Activated CD8-positive, alpha-beta memory T cell treated with anti-CD3 and anti-CD28 coated beads for 36 hours (primary cell): ENCODE measurements around the gene RPL13A. TPM values are rescaled to one million over a fixed set of nuclear protein-coding genes. Genes with fewer than 3 reads are reported as not detected.

Experiments
- CTCF ChIA-PET: fragments of 350-600 bp; sonication (Branson Sonifier 250); formaldehyde crosslinking; loops from one replicate; lab custom pipeline; 2021; ENCODE audit warnings: antibody characterized with exemption; lab: Charles Lee
- POLR2A ChIA-PET: fragments of 350-600 bp; sonication (Branson Sonifier 250); formaldehyde crosslinking; loops from one replicate; lab custom pipeline; 2021; ENCODE audit warnings: antibody characterized with exemption; lab: Charles Lee
- total RNA-seq, 2 experiments: library from RNA; stranded (reverse); gene quantifications; one replicate each; pipeline ENCODE4 v1.2.3, GENCODE V29; 2021

RPL13A gene
- total RNA-seq, 2 experiments from 2014 or later = 3,587 to 3,700 TPM

- POLR2A ChIA-PET = interaction anchor here (0.6 to 1.1 kb wide), 3 partner anchors 19 to 109 kb away, joined by 3 to 6 read pairs (median 4); no protein-coding TSS in a partner anchor
- CTCF ChIA-PET = interaction anchor here (0.7 to 5.6 kb wide), 14 partner anchors 8 to 726 kb away, joined by 3 to 36 read pairs (median 4); partner anchors contain the start of genes ALDH16A1, PIH1D1 and RPL13A
Measured at GRCh38 chr19:49470615-49470978, 16.8 kb upstream of the RPL13A start.

- POLR2A ChIA-PET = interaction anchor here (0.7 to 2.1 kb wide), 3 partner anchors 16 to 20 kb away, joined by 3 to 7 read pairs (median 4); no protein-coding TSS in a partner anchor
- CTCF ChIA-PET = interaction anchor here (0.7 to 5.6 kb wide), 14 partner anchors 11 to 208 kb away, joined by 3 to 36 read pairs (median 4); partner anchors contain the start of genes ALDH16A1, PIH1D1 and SLC17A7
Measured at GRCh38 chr19:49472936-49473335, 14.5 kb upstream of the RPL13A start.

GRCh38 chr19:49473501-49473867 is 13.9 kb upstream of the RPL13A start:
- ChIA-PET CTCF (interaction anchor here (0.5 to 5.6 kb wide), 21 partner anchors 9 to 208 kb away, joined by 3 to 36 read pairs (median 4); partner anchors contain the start of genes ALDH16A1, PIH1D1, RPS11 and SLC17A7), POLR2A (interaction anchor here (0.6 to 2.1 kb wide), 7 partner anchors 14 to 121 kb away, joined by 3 to 7 read pairs (median 5); partner anchors contain the start of genes ALDH16A1 and RPL13A)

GRCh38 chr19:49473868-49474541 is 13.4 kb upstream of the RPL13A start, which contains the start of gene FLT3LG:
TSS of gene FLT3LG (plus strand) at chr19:49474215. CDS start at chr19:49474640, 425 bp downstream.
- ChIA-PET CTCF (interaction anchor here (0.5 to 5.6 kb wide), 21 partner anchors 9 to 207 kb away, joined by 3 to 36 read pairs (median 4); partner anchors contain the start of genes ALDH16A1, PIH1D1, RPS11 and SLC17A7), POLR2A (interaction anchor here (0.6 to 2.1 kb wide), 7 partner anchors 14 to 132 kb away, joined by 3 to 7 read pairs (median 5); partner anchors contain the start of genes ALDH16A1 and RPL13A)

GRCh38 chr19:49474542-49474924 is 12.9 kb upstream of the RPL13A start:
- ChIA-PET POLR2A (interaction anchor here (0.6 to 1.2 kb wide), 3 partner anchors 14 to 133 kb away, joined by 3 to 5 read pairs (median 4); partner anchors contain the start of gene ALDH16A1), CTCF (interaction anchor here (1.1 to 2.3 kb wide), 5 partner anchors 11 to 38 kb away, joined by 3 to 12 read pairs (median 7); partner anchors contain the start of genes ALDH16A1, RPS11 and SLC17A7)

GRCh38 chr19:49475191-49475917 is 12.1 kb upstream of the RPL13A start:
- POLR2A ChIA-PET = interaction anchor here (0.6 to 1.1 kb wide), 4 partner anchors 14 to 20 kb away, joined by 3 to 4 read pairs (median 4); partner anchors contain the start of gene RPS11

GRCh38 chr19:49475995-49476880 is 11.2 kb upstream of the RPL13A start:
- CTCF ChIA-PET = interaction anchor here (0.6 to 2.3 kb wide), 15 partner anchors 9 to 200 kb away, joined by 3 to 13 read pairs (median 5); partner anchors contain the start of genes ALDH16A1, PIH1D1, RPL13A and RPS11

More at GRCh38 chr19:49475191-49475917, 12.1 kb upstream of the RPL13A start:
- CTCF ChIA-PET = interaction anchor here (0.6 to 2.3 kb wide), 12 partner anchors 10 to 201 kb away, joined by 3 to 13 read pairs (median 5); partner anchors contain the start of genes ALDH16A1, RPL13A and RPS11

GRCh38 chr19:49479975-49480628 is 7.3 kb upstream of the RPL13A start:
- POLR2A ChIA-PET = no interaction called here
- CTCF ChIA-PET = interaction anchor here (0.7 kb wide), 1 partner anchor 424 kb away, joined by 3 read pairs; no protein-coding TSS in a partner anchor

More at GRCh38 chr19:49475995-49476880, 11.2 kb upstream of the RPL13A start:
- POLR2A ChIA-PET = interaction anchor here (0.6 to 1.1 kb wide), 3 partner anchors 17 to 69 kb away, joined by 3 to 4 read pairs (median 3); partner anchors contain the start of gene RPS11

- ChIA-PET POLR2A (no interaction called here), CTCF (interaction anchor here (0.7 to 1.3 kb wide), 3 partner anchors 22 to 425 kb away, joined by 3 read pairs; no protein-coding TSS in a partner anchor)
Measured at GRCh38 chr19:49481020-49481683, 6.3 kb upstream of the RPL13A start.

GRCh38 chr19:49486232-49486631 is 1.2 kb upstream of the RPL13A start:
- ChIA-PET POLR2A (no interaction called here), CTCF (interaction anchor here (2.8 kb wide), 1 partner anchor 10 kb away, joined by 12 read pairs; no protein-coding TSS in a partner anchor)

GRCh38 chr19:49486710-49487276 is 615 bp upstream of the RPL13A start:
- ChIA-PET CTCF (interaction anchor here (1.4 kb wide), 1 partner anchor 11 kb away, joined by 5 read pairs; no protein-coding TSS in a partner anchor), POLR2A (interaction anchor here (1.0 to 1.2 kb wide), 3 partner anchors 34 to 153 kb away, joined by 3 to 9 read pairs (median 3); partner anchors contain the start of genes PIH1D1 and RRAS)

GRCh38 chr19:49488046-49488862 is 846 bp downstream of the RPL13A start:
- ChIA-PET POLR2A (interaction anchor here (0.9 to 1.3 kb wide), 6 partner anchors 8 to 152 kb away, joined by 3 to 14 read pairs (median 5); partner anchors contain the start of genes FLT3LG, PIH1D1, RPS11 and RRAS), CTCF (interaction anchor here (0.5 to 1.9 kb wide), 5 partner anchors 11 to 19 kb away, joined by 3 to 8 read pairs (median 5); partner anchors contain the start of gene FLT3LG)

GRCh38 chr19:49488863-49489537 is 1.6 kb downstream of the RPL13A start:
- ChIA-PET POLR2A (interaction anchor here (0.6 to 1.3 kb wide), 6 partner anchors 10 to 37 kb away, joined by 3 to 5 read pairs (median 4); partner anchors contain the start of genes ALDH16A1, FLT3LG and PIH1D1), CTCF (interaction anchor here (0.5 to 1.9 kb wide), 5 partner anchors 10 to 18 kb away, joined by 4 to 8 read pairs (median 6); partner anchors contain the start of gene FLT3LG)
